Fibroblast of villous mesenchyme (primary cell): ENCODE measurements around the gene FCAMR. TPM values are rescaled to one million over a fixed set of nuclear protein-coding genes. Genes with fewer than 3 reads are reported as not detected.
"Not testable (repeated sequence)": the region's sequence is repeated elsewhere in the genome, so short reads cannot be mapped to it uniquely, and the experiment has no call there.

ENCODE experiments used
- DNase-seq: peaks from one replicate; pipeline ENCODE4 v3.0.0-alpha.2; 2010; ENCODE audit warnings: low read depth
- H3K4me3 ChIP-seq: 2 replicates; pipeline ENCODE4 v1.5.1; 2011; ENCODE audit warnings: low read depth, mild to moderate bottlenecking, low read length
- CTCF ChIP-seq: IDR thresholded peaks from 2 replicates; pipeline ENCODE4 v1.5.1; 2012; ENCODE audit warnings: low read depth, mild to moderate bottlenecking, low read length; ENCODE audit not compliant: insufficient read depth
- total RNA-seq: library from RNA; depleted of rRNA; stranded (reverse); fragments of >200 nt; gene quantifications from 2 replicates; pipeline ENCODE4 v1.2.3, GENCODE V29; 2012

The FCAMR gene
- total RNA-seq, 1 donor = not detected

GRCh38 chr1:206931709-206932108 is 38.6 kb downstream of the FCAMR start:
- H3K4me3 ChIP-seq = no peak overlapping the region
- TF ChIP-seq CTCF = peak; percentile 20
- DNase-seq = no peak

GRCh38 chr1:206930210-206930798 is 40.0 kb downstream of the FCAMR start:
- H3K4me3 ChIP-seq = no peak overlapping the region
- TF ChIP-seq CTCF = no peak
- no peak for DNase-seq

- no peak overlapping the region for H3K4me3 ChIP-seq
- TF ChIP-seq CTCF = no peak
- DNase-seq = no peak
Observed at GRCh38 chr1:206929524-206929923, 40.7 kb downstream of the FCAMR start.

DNA sequence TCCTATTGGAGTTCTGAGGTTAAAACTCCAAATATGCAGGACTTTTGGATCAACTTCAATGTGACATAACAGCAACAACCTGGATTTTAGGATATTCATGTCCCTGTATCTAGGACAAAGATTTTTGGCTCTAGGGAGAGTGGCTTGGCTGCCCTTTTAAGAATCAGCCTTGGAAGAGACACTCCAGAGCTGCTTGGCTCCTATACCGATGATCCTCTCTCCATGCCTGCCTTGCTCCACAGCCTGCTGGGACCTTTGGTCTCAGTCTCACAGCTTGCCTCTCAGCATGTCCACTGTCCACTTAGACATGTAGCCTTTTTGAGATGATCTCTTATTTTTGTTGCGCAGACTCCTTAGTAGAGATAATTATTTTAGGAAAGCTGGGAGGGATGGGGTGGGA is 44.0 kb downstream of the FCAMR start:
- TF ChIP-seq CTCF = no peak

DNA sequence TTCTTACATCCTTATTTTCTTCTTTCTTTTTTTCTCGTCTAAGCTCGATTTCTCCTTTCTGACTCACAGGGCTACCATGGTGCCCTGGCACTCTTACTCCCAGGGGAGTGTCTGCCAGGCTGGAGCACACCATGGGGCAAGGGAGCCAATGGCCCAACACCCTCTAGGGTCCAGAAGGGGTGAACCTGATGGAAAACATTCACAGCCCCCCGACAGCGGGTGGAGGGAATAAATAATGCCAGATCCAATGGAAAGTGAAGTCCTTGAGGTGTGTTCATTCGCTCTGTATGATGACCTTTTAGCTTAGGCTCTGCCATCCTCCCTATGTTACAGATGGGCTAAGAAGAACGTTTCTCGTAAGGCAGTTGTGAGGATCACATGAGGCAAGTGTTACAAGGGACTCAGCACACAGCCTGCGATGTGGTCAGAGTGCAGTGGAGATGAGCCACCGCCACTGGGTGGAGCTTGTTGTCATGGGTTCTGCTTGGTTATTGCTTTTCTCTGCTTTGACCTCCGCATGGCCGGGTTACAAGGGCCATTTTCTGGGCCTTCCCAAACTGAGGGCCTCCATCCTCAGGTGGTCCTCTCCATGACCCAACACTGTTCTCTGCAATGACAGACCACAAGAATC is 45.0 kb downstream of the FCAMR start:
- no peak overlapping the region for H3K4me3 ChIP-seq
- DNase-seq = no peak
- TF ChIP-seq CTCF = no peak

More for the DNA sequence above, 44.0 kb downstream of the FCAMR start:
- H3K4me3 ChIP-seq = no peak overlapping the region
- no peak for DNase-seq

DNA sequence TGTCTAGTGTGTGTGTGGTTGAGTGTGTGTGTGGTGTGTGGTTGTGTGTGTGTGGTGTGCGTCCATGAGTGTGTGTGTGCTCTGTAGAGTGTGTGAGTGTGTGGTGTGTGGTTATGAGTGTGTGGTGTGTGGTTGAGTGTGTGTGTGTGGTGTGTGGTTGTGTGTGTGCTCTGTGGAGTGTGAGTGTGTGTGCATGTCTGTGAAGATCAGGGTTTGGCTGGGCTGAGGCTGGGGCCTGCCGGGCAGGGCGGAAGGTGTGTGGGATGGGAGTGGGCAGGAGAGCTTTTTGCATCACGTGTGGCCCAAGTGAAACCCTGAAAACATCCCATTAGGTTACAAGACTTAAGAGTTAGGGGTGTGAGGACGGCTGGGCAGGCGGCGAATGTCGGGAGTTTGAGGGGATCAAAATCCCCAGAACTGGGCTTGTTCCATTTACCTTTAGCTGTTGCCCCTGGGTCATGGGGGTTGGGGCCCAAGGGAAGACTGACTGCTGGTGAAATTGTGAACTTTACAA is 45.6 kb downstream of the FCAMR start:
- DNase-seq = no peak
- H3K4me3 ChIP-seq = no peak overlapping the region
- TF ChIP-seq CTCF = no peak

DNA sequence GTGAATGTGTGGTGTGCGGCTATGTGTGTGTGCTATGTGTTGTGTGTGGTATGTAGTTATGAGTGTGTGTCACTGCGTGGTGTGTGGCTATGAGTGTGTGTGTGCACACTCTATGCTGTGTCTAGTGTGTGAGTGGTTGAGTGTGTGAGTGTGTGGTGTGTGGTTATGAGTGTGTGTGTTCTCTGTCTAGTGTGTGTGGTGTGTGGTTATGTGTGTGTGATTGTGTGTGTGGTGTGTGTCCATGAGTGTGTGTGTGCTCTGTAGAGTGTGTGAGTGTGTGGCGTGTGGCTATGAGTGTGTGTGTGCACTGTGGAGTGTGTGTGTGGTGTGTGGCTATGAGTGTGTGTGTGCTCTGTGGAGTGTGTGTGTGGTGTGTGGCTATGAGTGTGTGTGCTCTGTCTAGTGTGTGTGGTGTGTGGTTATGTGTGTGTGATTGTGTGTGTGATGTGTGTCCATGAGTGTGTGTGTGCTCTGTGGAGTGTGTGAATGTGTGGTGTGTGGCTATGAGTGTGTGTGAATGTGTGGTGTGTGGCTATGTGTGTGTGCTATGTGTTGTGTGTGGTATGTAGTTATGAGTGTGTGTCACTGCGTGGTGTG is 46.2 kb downstream of the FCAMR start:
- not testable (repeated sequence) for DNase-seq, H3K4me3 ChIP-seq
